Stimulated activated CD8-positive, alpha-beta memory T cell treated with anti-CD3 and anti-CD28 coated beads, Interleukin-15, amount 100 ng/mL, for 1 hour (primary cell): Measurements from ENCODE around the gene TCF7L2.

ENCODE experiments used
- DNase-seq: peaks from one replicate; pipeline ENCODE4 v3.0.0-alpha.2; 2020; ENCODE audit warnings: low read depth

The TCF7L2 gene

GRCh38 chr10:113000442-113000841, 50.4 kb downstream of the TCF7L2 start:
- no peak for DNase-seq

GRCh38 chr10:113000876-113001598, 51.0 kb downstream of the TCF7L2 start:
- no peak for DNase-seq

- no peak for DNase-seq
Measured at GRCh38 chr10:113001599-113002448, 51.8 kb downstream of the TCF7L2 start.

- no peak for DNase-seq
Measured at GRCh38 chr10:113002449-113002777, 52.4 kb downstream of the TCF7L2 start.

GRCh38 chr10:113003052-113003451, 53.0 kb downstream of the TCF7L2 start:
- DNase-seq, result no peak

- DNase-seq, result no peak
Measured at GRCh38 chr10:113004069-113004618, 54.1 kb downstream of the TCF7L2 start.

GRCh38 chr10:113005380-113005779, 55.3 kb downstream of the TCF7L2 start:
- DNase-seq, result no peak

GRCh38 chr10:113006656-113007342, 56.8 kb downstream of the TCF7L2 start:
- no peak for DNase-seq

GRCh38 chr10:113007343-113007771, 57.3 kb downstream of the TCF7L2 start:
- peak; percentile 2 for DNase-seq

GRCh38 chr10:113007821-113008220, 57.8 kb downstream of the TCF7L2 start:
- no peak for DNase-seq

- no peak for DNase-seq
Measured at GRCh38 chr10:113011592-113012374, 61.7 kb downstream of the TCF7L2 start.

- DNase-seq, result no peak
Measured at GRCh38 chr10:113015201-113015600, 65.2 kb downstream of the TCF7L2 start.

GRCh38 chr10:113017376-113017775, 67.3 kb downstream of the TCF7L2 start:
- no peak for DNase-seq

GRCh38 chr10:113018034-113018433, 68.0 kb downstream of the TCF7L2 start:
- DNase-seq, result no peak

GRCh38 chr10:113019096-113019495, 69.0 kb downstream of the TCF7L2 start:
- no peak for DNase-seq

- DNase-seq, result no peak
Measured at GRCh38 chr10:113019692-113020474, 69.8 kb downstream of the TCF7L2 start.

GRCh38 chr10:113020475-113020753, 70.4 kb downstream of the TCF7L2 start:
- DNase-seq, result no peak

GRCh38 chr10:113020838-113021237, 70.8 kb downstream of the TCF7L2 start:
- no peak for DNase-seq

- no peak for DNase-seq
Measured at GRCh38 chr10:113021268-113022040, 71.4 kb downstream of the TCF7L2 start.

- DNase-seq, result no peak
Measured at GRCh38 chr10:113022265-113022664, 72.2 kb downstream of the TCF7L2 start.
